Sigmoid colon (tissue), 7 donors: ENCODE data around the gene CLIC3. TPM values are rescaled to one million over a fixed set of nuclear protein-coding genes. Genes with fewer than 3 reads are reported as not detected.
A peak's percentile ranks its signal among the peaks of the same experiment; 100 is the strongest.

Experiments used
- DNase-seq: peaks from one replicate; pipeline ENCODE4 v3.0.0-alpha.2; 2019
- H3K27ac ChIP-seq, 4 donors: fragments of 200-600 bp; sonication (generic); one replicate each; pipeline ENCODE4 v1.5.1; 2016 to 2019; ENCODE audit warnings: mild to moderate bottlenecking in 1 of 4
- H3K27me3 ChIP-seq, 3 donors: fragments of 200-600 bp; sonication (generic); one replicate each; pipeline ENCODE4 v1.5.1; 2019; ENCODE audit warnings: mild to moderate bottlenecking in 1 of 3
- H3K36me3 ChIP-seq, 4 donors: fragments of 200-600 bp; sonication (generic); one replicate each; pipeline ENCODE4 v1.5.1; 2016 to 2019
- H3K4me1 ChIP-seq, 4 donors: fragments of 200-600 bp; sonication (generic); one replicate each; pipeline ENCODE4 v1.5.1; 2017 to 2019
- H3K4me3 ChIP-seq, 4 donors: fragments of 200-600 bp; sonication (generic); one replicate each; pipeline ENCODE4 v1.5.1; 2017 to 2019; ENCODE audit warnings: mild to moderate bottlenecking in 2 of 4, moderate library complexity in 1 of 4
- H3K9me3 ChIP-seq, 4 donors: fragments of 200-600 bp in 3 of 4; sonication (generic) in 3 of 4; one replicate each; pipeline versions ENCODE4 v1.5.1 to v1.6.1; 2013 to 2019
- CTCF ChIP-seq, 4 experiments: fragments of 450-650 bp in 3 of 4; fragments of 200-600 bp in 1 of 4; IDR thresholded peaks; one replicate each; pipeline ENCODE4 v1.5.1; 2016 to 2019; ENCODE audit warnings: antibody characterized with exemption in 4 of 4, mild to moderate bottlenecking in 3 of 4, moderate library complexity in 2 of 4
- EP300 ChIP-seq, 4 donors: sonication (generic); formaldehyde crosslinking; IDR thresholded peaks; one replicate each; pipeline ENCODE4 v1.6.1; 2017; ENCODE audit warnings: antibody characterized with exemption in 4 of 4
- POLR2A ChIP-seq, 2 donors: fragments of 450-650 bp; IDR thresholded peaks; one replicate each; pipeline ENCODE4 v1.6.1; 2016; ENCODE audit warnings: antibody characterized with exemption in 2 of 2, mild to moderate bottlenecking in 2 of 2, moderate library complexity in 2 of 2
- POLR2AphosphoS5 ChIP-seq, 4 donors: sonication (generic); formaldehyde crosslinking; IDR thresholded peaks; one replicate each; pipeline ENCODE4 v1.6.1; 2017; ENCODE audit warnings: antibody characterized with exemption in 4 of 4
- WGBS, 2 donors: extraction: QIAGEN DNeasy Blood & Tissue Kit; methylation state at CpG; one replicate each; pipeline ENCODE4 v1.1.7; 2013; 5-methylcytosine and 5-hydroxymethylcytosine counted together
- intact Hi-C: fragments of 100-400 bp; cut with DNase I; formaldehyde crosslinking; loops from one replicate; pipeline ENCODE4 v1.15.1; 2023
- polyA plus RNA-seq, 3 donors: library from polyadenylated mRNA; stranded (reverse); fragments of 200-250 nt; gene quantifications; one replicate each; pipeline ENCODE4 v1.2.3, GENCODE V29; 2013
- total RNA-seq, 4 donors: library from RNA; depleted of rRNA; stranded (reverse); fragments of >200 nt; gene quantifications; one replicate each; pipeline ENCODE4 v1.1.0, GENCODE V29; 2016
- donor health status: healthy with polysubstance abuse.
- donor health status: Bipolar disorder and iron deficiency.
- donor health status: healthy.

The CLIC3 gene
- total and polyA plus RNA-seq, 7 donors, result 1.4 to 4.7 TPM; not detected in 5

- no peak for TF ChIP-seq CTCF (IDR thresholded peaks at IDR 0.05)
- TF ChIP-seq POLR2A (IDR thresholded peaks at IDR 0.05), result no peak
- intact Hi-C loops, result loop anchor here (10.0 kb wide), 1 partner anchor 188 kb away; the partner anchor contains the start of genes AJM1 and PHPT1
- Histone ChIP-seq H3K4me3 (peak overlapping the region in 2 of 4 donors; percentile 16 to 24), H3K27me3 (peaks cover 0 to 9% (median 0%) of the 10 kb centered on the region in 3 donors), H3K27ac (no peak overlapping the region), H3K4me1 (peaks cover 0 to 26% (median 24%) of the 10 kb centered on the region in 4 donors), H3K9me3 (no peaks in the 10 kb centered on the region), H3K36me3 (no peaks in the 10 kb centered on the region)
- peak; percentile 82 for DNase-seq
- 71 to 79% methylated on average over 10 of the region's 10 CpGs for WGBS, 2 donors
Observed at GRCh38 chr9:137032858-137033257, 36.5 kb upstream of the CLIC3 start.

- TF ChIP-seq CTCF (IDR thresholded peaks at IDR 0.05) (no peak), EP300 (IDR thresholded peaks at IDR 0.05) (no peak), POLR2AphosphoS5 (IDR thresholded peaks at IDR 0.05) (no peak), POLR2A (IDR thresholded peaks at IDR 0.05) (no peak)
- Histone ChIP-seq H3K9me3 (no peaks in the 10 kb centered on the region), H3K4me3 (peak within 1 kb of the TSS in 1 of 4 donors; percentile 24), H3K4me1 (peaks cover 0 to 33% (median 30%) of the 10 kb centered on the region in 4 donors), H3K36me3 (no peaks in the 10 kb centered on the region), H3K27me3 (peaks cover 0 to 9% (median 0%) of the 10 kb centered on the region in 3 donors), H3K27ac (no peak within 1 kb of the TSS)
- DNase-seq, result no peak
- WGBS, 2 donors, result 33 to 36% methylated on average over 16 of the region's 16 CpGs
- intact Hi-C loops, result loop anchor here (10.0 kb wide), 1 partner anchor 187 kb away; the partner anchor contains the start of genes AJM1 and PHPT1
Observed at GRCh38 chr9:137031904-137032640, 35.7 kb upstream of the CLIC3 start, which contains the start of gene FUT7. Gene FUT7, minus strand, starts transcription at chr9:137032088. Its CDS starts 97 bp downstream, at chr9:137031991.

- WGBS, 2 donors, result 68 to 73% methylated on average over 65 of the region's 65 CpGs
- no peak overlapping the region for H3K27ac ChIP-seq
- H3K4me3 ChIP-seq, result no peak overlapping the region
- peaks cover 0 to 9% (median 0%) of the 10 kb centered on the region in 3 donors for H3K27me3 ChIP-seq
- no peaks in the 10 kb centered on the region for H3K36me3 ChIP-seq
- peaks cover 0 to 43% (median 43%) of the 10 kb centered on the region in 4 donors for H3K4me1 ChIP-seq
- no peaks in the 10 kb centered on the region for H3K9me3 ChIP-seq
- DNase-seq, result no peak
- TF ChIP-seq EP300 (IDR thresholded peaks at IDR 0.05), result no peak
- TF ChIP-seq CTCF (IDR thresholded peaks at IDR 0.05), result no peak
- no peak for TF ChIP-seq POLR2A (IDR thresholded peaks at IDR 0.05)
- no peak for TF ChIP-seq POLR2AphosphoS5 (IDR thresholded peaks at IDR 0.05)
- intact Hi-C loops, result loop anchor here (10.0 kb wide), 1 partner anchor 186 kb away; the partner anchor contains the start of genes AJM1 and PHPT1
Observed at GRCh38 chr9:137030538-137031527, 34.5 kb upstream of the CLIC3 start.

- no peak for TF ChIP-seq POLR2A (IDR thresholded peaks at IDR 0.05)
- TF ChIP-seq POLR2AphosphoS5 (IDR thresholded peaks at IDR 0.05), result no peak
- no peak for TF ChIP-seq CTCF (IDR thresholded peaks at IDR 0.05)
- no peak for TF ChIP-seq EP300 (IDR thresholded peaks at IDR 0.05)
- Histone ChIP-seq H3K36me3 (no peaks in the 10 kb centered on the region), H3K9me3 (no peaks in the 10 kb centered on the region), H3K4me3 (no peak overlapping the region), H3K27me3 (peaks cover 0 to 8% (median 0%) of the 10 kb centered on the region in 3 donors), H3K4me1 (peaks cover 0 to 41% (median 38%) of the 10 kb centered on the region in 4 donors), H3K27ac (no peak overlapping the region)
- intact Hi-C loops, result loop anchor here (10.0 kb wide), 1 partner anchor 185 kb away; the partner anchor contains the start of genes AJM1 and PHPT1
- DNase-seq, result no peak
- 54 to 57% methylated on average over 15 of the region's 15 CpGs for WGBS, 2 donors
Observed at GRCh38 chr9:137030006-137030405, 33.6 kb upstream of the CLIC3 start.
